ENCODE results near the gene C4B. TPM values are rescaled to one million over a fixed set of nuclear protein-coding genes. Genes with fewer than 3 reads are reported as not detected.

The C4B gene
- total RNA-seq, 1 donor from 2014 or later: 3.2 TPM

- DNase-seq (ENCODE audit: low read depth) (no peak), FAIRE-seq (no peak)
- Mint-ChIP-seq H3K4me1 (ENCODE audit: low read depth, unreplicated experiment) (peaks cover 23% of the 10 kb centered on the region), H3K36me3 (ENCODE audit: low read depth, unreplicated experiment) (no peaks in the 10 kb centered on the region), H3K9me3 (ENCODE audit: unreplicated experiment) (peaks cover 5% of the 10 kb centered on the region), H3K27ac (ENCODE audit: unreplicated experiment) (no peak overlapping the region), H3K27me3 (ENCODE audit: low read depth, unreplicated experiment) (peaks cover 69% of the 10 kb centered on the region), H3K4me3 (ENCODE audit: unreplicated experiment) (no peak overlapping the region)
- no peak overlapping the region for H3K9ac ChIP-seq (ENCODE audit: low read length)
- no peak overlapping the region for H2AFZ ChIP-seq (ENCODE audit: low read depth, low read length)
- no peak overlapping the region for H3K27ac ChIP-seq (ENCODE audit: low read depth, low read length)
- no peak overlapping the region for H3K4me3 ChIP-seq (ENCODE audit: insufficient read depth, low read depth, low read length)
- H3K4me2 ChIP-seq (ENCODE audit: low read length): peak overlapping the region; percentile 28
- peaks cover 42% of the 10 kb centered on the region for H3K4me1 ChIP-seq (ENCODE audit: insufficient read depth, low read length)
- H3K79me2 ChIP-seq (ENCODE audit: insufficient read depth, low read length): no peaks in the 10 kb centered on the region
- TF ChIP-seq CTCF (IDR thresholded peaks at IDR 0.05; ENCODE audit: insufficient read depth, low read depth, low read length): no peak
- TF ChIP-seq EZH2 (IDR thresholded peaks at IDR 0.05; ENCODE audit: insufficient read depth, low read length): no peak
- H4K20me1 ChIP-seq (ENCODE audit: insufficient read depth, low read length): peaks cover 37% of the 10 kb centered on the region
- no peaks in the 10 kb centered on the region for H3K9me3 ChIP-seq (ENCODE audit: insufficient read depth, low read depth, low read length)
- no peaks in the 10 kb centered on the region for H3K36me3 ChIP-seq (ENCODE audit: insufficient read depth, low read length)
- peaks cover 50% of the 10 kb centered on the region for H3K27me3 ChIP-seq (ENCODE audit: insufficient read depth, low read length)
Observed at GRCh38 chr6:32082478-32082877, 67.9 kb downstream of the C4B start.

DNA sequence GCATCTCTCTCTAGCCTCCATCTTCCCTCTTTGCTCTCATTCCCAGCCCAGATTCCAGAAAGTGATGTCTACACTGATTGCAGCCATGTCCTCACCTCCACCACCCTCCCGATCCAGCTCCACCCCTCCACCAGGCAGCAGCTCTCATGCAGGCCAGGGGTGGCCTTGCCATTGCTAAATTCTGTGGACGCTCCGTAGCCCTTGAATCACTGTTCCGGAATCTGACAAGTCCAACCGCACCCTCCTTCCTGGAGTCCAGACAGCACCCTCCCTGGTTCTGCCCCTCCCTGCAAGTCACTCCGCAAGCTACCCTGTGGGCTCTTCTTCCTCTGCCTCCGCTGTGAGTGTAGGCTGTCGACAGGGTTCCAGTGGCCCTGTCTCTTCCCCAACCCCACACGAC is 68.3 kb downstream of the C4B start:
- H3K27me3 ChIP-seq (ENCODE audit: insufficient read depth, low read length): peaks cover 50% of the 10 kb centered on the region
- H4K20me1 ChIP-seq (ENCODE audit: insufficient read depth, low read length): peaks cover 37% of the 10 kb centered on the region
- Mint-ChIP-seq H3K4me3 (ENCODE audit: unreplicated experiment) (no peak overlapping the region), H3K4me1 (ENCODE audit: low read depth, unreplicated experiment) (peaks cover 23% of the 10 kb centered on the region), H3K27ac (ENCODE audit: unreplicated experiment) (peak overlapping the region; percentile 48), H3K27me3 (ENCODE audit: low read depth, unreplicated experiment) (peaks cover 70% of the 10 kb centered on the region), H3K36me3 (ENCODE audit: low read depth, unreplicated experiment) (no peaks in the 10 kb centered on the region), H3K9me3 (ENCODE audit: unreplicated experiment) (peaks cover 5% of the 10 kb centered on the region)
- H3K4me2 ChIP-seq (ENCODE audit: low read length): peak overlapping the region; percentile 28
- no peak overlapping the region for H2AFZ ChIP-seq (ENCODE audit: low read depth, low read length)
- TF ChIP-seq CTCF (IDR thresholded peaks at IDR 0.05; ENCODE audit: insufficient read depth, low read depth, low read length): no peak
- H3K36me3 ChIP-seq (ENCODE audit: insufficient read depth, low read length): no peaks in the 10 kb centered on the region
- no peak overlapping the region for H3K9ac ChIP-seq (ENCODE audit: low read length)
- FAIRE-seq: peak; percentile 71
- no peaks in the 10 kb centered on the region for H3K9me3 ChIP-seq (ENCODE audit: insufficient read depth, low read depth, low read length)
- peak; percentile 75 for DNase-seq (ENCODE audit: low read depth)
- H3K79me2 ChIP-seq (ENCODE audit: insufficient read depth, low read length): no peaks in the 10 kb centered on the region
- no peak overlapping the region for H3K4me3 ChIP-seq (ENCODE audit: insufficient read depth, low read depth, low read length)
- peaks cover 42% of the 10 kb centered on the region for H3K4me1 ChIP-seq (ENCODE audit: insufficient read depth, low read length)
- no peak overlapping the region for H3K27ac ChIP-seq (ENCODE audit: low read depth, low read length)

- Mint-ChIP-seq H3K36me3 (ENCODE audit: low read depth, unreplicated experiment) (no peaks in the 10 kb centered on the region), H3K27ac (ENCODE audit: unreplicated experiment) (peak overlapping the region; percentile 12), H3K9me3 (ENCODE audit: unreplicated experiment) (peaks cover 5% of the 10 kb centered on the region), H3K4me1 (ENCODE audit: low read depth, unreplicated experiment) (peaks cover 23% of the 10 kb centered on the region), H3K27me3 (ENCODE audit: low read depth, unreplicated experiment) (peaks cover 78% of the 10 kb centered on the region), H3K4me3 (ENCODE audit: unreplicated experiment) (no peak overlapping the region)
- H4K20me1 ChIP-seq (ENCODE audit: insufficient read depth, low read length): peaks cover 40% of the 10 kb centered on the region
- FAIRE-seq (no peak), DNase-seq (ENCODE audit: low read depth) (no peak)
- no peaks in the 10 kb centered on the region for H3K9me3 ChIP-seq (ENCODE audit: insufficient read depth, low read depth, low read length)
- H3K79me2 ChIP-seq (ENCODE audit: insufficient read depth, low read length): no peaks in the 10 kb centered on the region
- no peak overlapping the region for H2AFZ ChIP-seq (ENCODE audit: low read depth, low read length)
- no peak overlapping the region for H3K4me2 ChIP-seq (ENCODE audit: low read length)
- H3K4me3 ChIP-seq (ENCODE audit: insufficient read depth, low read depth, low read length): no peak overlapping the region
- H3K9ac ChIP-seq (ENCODE audit: low read length): no peak overlapping the region
- H3K4me1 ChIP-seq (ENCODE audit: insufficient read depth, low read length): peaks cover 42% of the 10 kb centered on the region
- peaks cover 57% of the 10 kb centered on the region for H3K27me3 ChIP-seq (ENCODE audit: insufficient read depth, low read length)
- TF ChIP-seq CTCF (IDR thresholded peaks at IDR 0.05; ENCODE audit: insufficient read depth, low read depth, low read length) (no peak), EZH2 (IDR thresholded peaks at IDR 0.05; ENCODE audit: insufficient read depth, low read length) (no peak)
- no peaks in the 10 kb centered on the region for H3K36me3 ChIP-seq (ENCODE audit: insufficient read depth, low read length)
- no peak overlapping the region for H3K27ac ChIP-seq (ENCODE audit: low read depth, low read length)
Observed at GRCh38 chr6:32083812-32084768, 69.5 kb downstream of the C4B start.

All from astrocyte (in vitro differentiated cells and primary cell).